ENCODE measurements around the gene NOX3. TPM values are rescaled to one million over a fixed set of nuclear protein-coding genes. Genes with fewer than 3 reads are reported as not detected.

The NOX3 gene
- total and polyA plus RNA-seq, 2 donors (not counting 3 experiments of a cell fraction or from before 2014, with no cell fraction given) = not detected

DNA sequence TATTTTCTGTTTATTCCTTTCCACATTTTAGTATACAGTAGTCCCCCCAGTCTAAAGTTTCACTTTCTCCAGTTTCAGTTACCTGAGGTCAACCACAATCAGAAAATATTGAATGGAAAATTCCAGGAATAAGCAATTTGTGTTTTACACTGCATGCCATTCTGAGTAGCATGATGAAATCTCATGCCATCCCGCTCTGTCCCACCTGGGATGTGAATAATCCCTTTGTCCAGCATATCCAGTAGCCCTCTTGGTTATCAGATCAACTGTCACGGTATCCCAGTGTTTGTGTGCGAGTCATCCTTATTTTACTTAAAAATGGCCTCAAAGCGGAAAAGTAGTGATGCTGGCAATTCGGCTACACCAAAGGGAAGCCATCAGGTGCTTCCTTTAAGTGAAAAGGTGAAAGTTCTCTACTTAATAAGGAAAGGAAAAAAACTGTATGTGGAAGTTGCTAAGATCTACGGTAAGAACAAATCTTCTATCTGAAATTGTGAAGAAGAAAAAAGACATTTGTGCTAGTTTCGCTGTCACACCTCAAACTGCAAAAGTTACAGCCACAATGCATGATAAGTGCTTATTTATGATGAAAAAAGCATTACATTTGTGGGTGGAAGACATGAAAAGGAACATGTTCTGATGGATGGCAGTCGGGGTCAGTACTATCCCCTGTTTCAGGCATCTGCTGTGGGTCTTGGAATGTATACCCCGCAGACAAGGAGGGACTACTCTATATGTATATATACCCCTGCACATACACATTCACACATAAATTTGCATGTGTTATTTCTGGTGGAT lies 11.3 kb downstream of the NOX3 start:
- H3K36me3 ChIP-seq (ENCODE audit: control insufficient read depth in 2 of 2, extremely low read depth in 1 of 2, insufficient read depth in 2 of 2, low read length in 2 of 2) = no peaks in the 10 kb centered on the region
- POLR2A ChIA-PET = no interaction called here
- H2AFZ ChIP-seq (ENCODE audit: low read depth, low read length) = no peak overlapping the region
- no peaks in the 10 kb centered on the region for H3K79me2 ChIP-seq (ENCODE audit: control insufficient read depth, insufficient read depth, low read length)
- CTCF ChIA-PET = interaction anchor here (0.8 kb wide), 1 partner anchor 15 kb away, joined by 4 read pairs; no protein-coding TSS in a partner anchor
- no peaks in the 10 kb centered on the region for H4K20me1 ChIP-seq (replicated peaks; ENCODE audit: control insufficient read depth, extremely low read depth, insufficient read depth, low read length)
- no peaks in the 10 kb centered on the region for H3K27me3 ChIP-seq (ENCODE audit: control insufficient read depth in 2 of 2, insufficient read depth in 2 of 2, low read length in 2 of 2)
- intact Hi-C loops (cut with micrococcal nuclease) (no loop called here), dilution Hi-C loops (cut with MboI; ENCODE audit: extremely low pct_ligation_motif_present, low sequenced_read_pairs) (no loop called here)
- H3K4me2 ChIP-seq (ENCODE audit: insufficient read depth, low read length) = no peak overlapping the region
- H3K4me1 ChIP-seq (ENCODE audit: control insufficient read depth, extremely low read depth, insufficient read depth, low read length) = peaks cover 4% of the 10 kb centered on the region
- no peak overlapping the region for H3K9ac ChIP-seq (replicated peaks; ENCODE audit: extremely low read depth, insufficient read depth, low read length)
- H3K9me3 ChIP-seq (replicated peaks; ENCODE audit: control insufficient read depth, insufficient read depth, low read length) = no peaks in the 10 kb centered on the region
- no peak overlapping the region for H3K4me3 ChIP-seq (replicated peaks in 1 of 3; ENCODE audit: insufficient read depth in 1 of 3, low read depth in 1 of 3, low read length in 3 of 3)
- FAIRE-seq (no peak), DNase-seq (ENCODE audit: low read depth, low spot score) (no peak)
- BruUV-seq (replicated peaks) = no TSS peak
- H3K27ac ChIP-seq (ENCODE audit: insufficient read depth, low read depth, low read length) = no peak overlapping the region
- TF ChIP-seq, protein P1, sequence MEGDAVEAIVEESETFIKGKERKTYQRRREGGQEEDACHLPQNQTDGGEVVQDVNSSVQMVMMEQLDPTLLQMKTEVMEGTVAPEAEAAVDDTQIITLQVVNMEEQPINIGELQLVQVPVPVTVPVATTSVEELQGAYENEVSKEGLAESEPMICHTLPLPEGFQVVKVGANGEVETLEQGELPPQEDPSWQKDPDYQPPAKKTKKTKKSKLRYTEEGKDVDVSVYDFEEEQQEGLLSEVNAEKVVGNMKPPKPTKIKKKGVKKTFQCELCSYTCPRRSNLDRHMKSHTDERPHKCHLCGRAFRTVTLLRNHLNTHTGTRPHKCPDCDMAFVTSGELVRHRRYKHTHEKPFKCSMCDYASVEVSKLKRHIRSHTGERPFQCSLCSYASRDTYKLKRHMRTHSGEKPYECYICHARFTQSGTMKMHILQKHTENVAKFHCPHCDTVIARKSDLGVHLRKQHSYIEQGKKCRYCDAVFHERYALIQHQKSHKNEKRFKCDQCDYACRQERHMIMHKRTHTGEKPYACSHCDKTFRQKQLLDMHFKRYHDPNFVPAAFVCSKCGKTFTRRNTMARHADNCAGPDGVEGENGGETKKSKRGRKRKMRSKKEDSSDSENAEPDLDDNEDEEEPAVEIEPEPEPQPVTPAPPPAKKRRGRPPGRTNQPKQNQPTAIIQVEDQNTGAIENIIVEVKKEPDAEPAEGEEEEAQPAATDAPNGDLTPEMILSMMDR (IDR thresholded peaks at IDR 0.05; ENCODE audit: extremely low read depth in 1 of 2, insufficient read depth in 1 of 2, low read depth in 1 of 2, low read length in 2 of 2) = no peak
- TF ChIP-seq POLR2A (IDR thresholded peaks at IDR 0.05; ENCODE audit: low read depth, low read length) = no peak
- no peak for TF ChIP-seq JUN (IDR thresholded peaks at IDR 0.05; ENCODE audit: borderline replicate concordance, insufficient read depth, insufficient read length, low read depth)
- no peak for TF ChIP-seq GATA2 (IDR thresholded peaks at IDR 0.05; ENCODE audit: insufficient read depth, insufficient read length, low read depth, low read length)
- TF ChIP-seq MYC (IDR thresholded peaks at IDR 0.05; ENCODE audit: low read depth, low read length) = no peak
- no peak for TF ChIP-seq POLR2AphosphoS5 (IDR thresholded peaks at IDR 0.05; ENCODE audit: insufficient read depth, low read depth, low read length)
- TF ChIP-seq FOS (IDR thresholded peaks at IDR 0.05; ENCODE audit: borderline replicate concordance, insufficient read depth, low read length) = no peak
- no peaks in the 10 kb centered on the region for H3K9me1 ChIP-seq (replicated peaks; ENCODE audit: control insufficient read depth, extremely low read depth, insufficient read depth, low read length)

Data from endothelial cell of umbilical vein (primary cell).